GM10266 (cell line): ENCODE data around the gene TSPYL6.

Source experiments
- DNase-seq: peaks from one replicate; pipeline ENCODE4 v3.0.0; 2012; ENCODE audit errors: extremely low spot score
- CTCF ChIP-seq: IDR thresholded peaks from 2 replicates; pipeline ENCODE4 v1.5.1; 2012; ENCODE audit warnings: mild to moderate bottlenecking, low read depth; ENCODE audit not compliant: control insufficient read depth, insufficient read depth; ENCODE audit errors: missing control alignments

The TSPYL6 gene

DNA sequence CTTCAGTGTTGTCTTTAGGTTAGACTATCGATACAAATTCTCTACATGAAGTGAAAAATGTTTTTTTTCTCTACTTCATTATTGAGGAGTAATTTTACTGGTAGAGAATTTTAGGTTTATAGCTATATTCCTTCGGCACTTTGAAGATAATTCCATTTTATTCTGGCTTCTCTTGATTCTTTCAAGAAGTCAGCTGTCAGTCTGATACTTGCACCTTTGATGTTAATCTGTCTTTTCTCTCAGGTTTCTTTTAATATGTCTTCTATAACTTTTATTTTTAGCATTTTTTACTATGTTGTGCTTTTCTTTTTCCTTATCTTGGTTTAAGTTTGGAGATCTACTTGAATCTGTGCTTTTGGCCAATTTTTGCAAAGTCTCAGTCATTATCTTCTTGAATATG is 18.6 kb downstream of the TSPYL6 start:
- DNase-seq: no peak
- TF ChIP-seq CTCF: no peak

GRCh38 chr2:54233832-54234649 is 22.0 kb downstream of the TSPYL6 start:
- no peak for TF ChIP-seq CTCF
- DNase-seq: no peak

GRCh38 chr2:54228945-54229344 is 27.1 kb downstream of the TSPYL6 start:
- DNase-seq: no peak
- no peak for TF ChIP-seq CTCF

DNA sequence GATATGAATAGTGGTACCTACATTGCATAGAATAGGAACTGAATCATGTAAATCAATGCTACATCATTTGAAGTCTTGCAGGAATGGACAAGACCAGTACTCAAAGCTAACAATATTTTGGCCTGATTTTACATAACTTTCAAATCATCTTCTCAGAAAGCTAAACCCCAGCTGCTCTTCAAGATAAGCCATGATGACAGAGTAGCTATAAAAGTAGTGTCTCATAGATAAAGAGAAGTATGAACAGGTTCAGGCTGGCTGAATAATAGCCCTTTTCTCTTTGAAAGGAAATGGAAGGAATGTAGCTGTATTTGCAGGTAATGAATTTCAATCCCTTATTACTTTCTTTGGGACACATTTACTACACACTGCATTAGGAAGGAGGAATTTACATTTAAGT is 28.2 kb downstream of the TSPYL6 start:
- no peak for DNase-seq
- TF ChIP-seq CTCF: no peak

DNA sequence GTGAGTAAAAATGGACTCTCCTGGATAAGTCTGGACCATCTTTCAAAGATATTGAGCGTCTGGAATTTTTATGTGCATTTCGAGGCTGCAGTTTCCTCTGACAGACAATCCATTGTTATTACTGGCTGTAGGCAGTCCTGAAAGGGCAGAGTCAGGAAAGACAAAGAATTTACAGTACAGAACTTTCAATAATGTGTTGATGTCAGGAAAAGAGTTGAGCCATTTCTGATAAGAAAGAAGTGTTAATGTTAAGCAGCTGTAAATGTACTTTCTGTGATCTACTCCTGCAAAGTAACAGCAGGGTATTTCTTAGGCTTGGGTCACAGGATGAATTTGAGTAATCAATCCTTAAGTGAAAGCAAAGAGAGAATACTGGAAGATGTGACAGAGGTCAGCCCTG is 29.8 kb downstream of the TSPYL6 start:
- TF ChIP-seq CTCF: no peak
- DNase-seq: no peak

DNA sequence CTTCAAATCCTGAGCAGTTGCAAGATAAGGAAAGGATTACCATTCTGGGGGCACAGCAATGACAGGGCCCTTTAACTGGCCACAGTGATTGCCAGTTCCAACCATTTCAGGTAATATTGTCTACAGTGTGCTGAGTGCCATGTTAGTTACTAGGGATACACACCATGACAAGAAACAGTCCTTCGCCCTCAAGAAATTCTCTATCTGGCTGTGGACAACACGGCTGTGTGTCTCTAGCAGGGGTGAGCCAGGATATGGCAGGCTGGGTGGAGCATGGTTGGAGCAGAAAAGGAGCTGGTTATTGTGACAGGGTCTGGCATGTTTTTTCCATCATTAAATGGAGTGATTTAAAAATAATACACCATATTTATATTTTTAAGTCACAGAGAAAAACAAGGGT is 31.0 kb downstream of the TSPYL6 start:
- DNase-seq: no peak
- no peak for TF ChIP-seq CTCF

DNA sequence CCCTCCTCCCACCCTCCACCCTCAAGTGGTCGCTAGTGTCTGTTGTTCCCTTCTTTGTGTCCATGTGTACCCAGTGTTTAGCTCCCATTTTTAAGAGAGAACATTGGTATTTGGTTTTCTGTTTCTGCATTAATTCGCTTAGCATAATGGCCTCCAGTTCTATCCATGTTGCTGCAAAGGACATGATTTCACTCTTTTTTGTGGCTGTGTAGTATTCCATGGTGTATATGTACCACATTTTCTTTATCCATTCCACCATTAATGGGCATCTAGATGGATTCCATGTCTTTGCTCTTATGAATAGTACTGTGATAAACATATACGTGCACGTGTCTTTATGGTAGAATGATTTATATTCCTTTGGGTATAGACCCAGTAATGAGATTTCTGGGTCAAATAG is 42.9 kb downstream of the TSPYL6 start:
- TF ChIP-seq CTCF: no peak
- no peak for DNase-seq
